ENCODE data around the gene PRDM15. TPM values are rescaled to one million over a fixed set of nuclear protein-coding genes. Genes with fewer than 3 reads are reported as not detected.

The PRDM15 gene
- polyA plus RNA-seq, 1 experiment, result 5.1 TPM

- Histone ChIP-seq H3K27me3 (ENCODE audit: control insufficient read depth, insufficient read depth, low read length) (peaks cover 71% of the 10 kb centered on the region), H3K4me3 (ENCODE audit: low read depth, low read length) (no peak overlapping the region), H3K9me3 (ENCODE audit: control insufficient read depth, insufficient read depth, low read length) (no peaks in the 10 kb centered on the region), H3K27ac (ENCODE audit: low read depth, low read length) (no peak overlapping the region)
- TF ChIP-seq CTCF (IDR thresholded peaks at IDR 0.05; ENCODE audit: low read depth, low read length), result no peak
- ChIA-PET POLR2A (no interaction called here), CTCF (interaction anchor here (0.5 to 2.0 kb wide), 3 partner anchors 8 to 160 kb away, joined by 3 to 8 read pairs (median 4); no protein-coding TSS in a partner anchor)
- no peak for DNase-seq (ENCODE audit: low read depth, low spot score)
Measured at GRCh38 chr21:41772351-41773080, 106.6 kb downstream of the PRDM15 start.

GRCh38 chr21:41771625-41771945, 107.6 kb downstream of the PRDM15 start:
- ChIA-PET CTCF (interaction anchor here (0.7 to 2.0 kb wide), 2 partner anchors 45 to 159 kb away, joined by 4 to 8 read pairs; no protein-coding TSS in a partner anchor), POLR2A (no interaction called here)
- Histone ChIP-seq H3K4me3 (ENCODE audit: low read depth, low read length) (no peak overlapping the region), H3K27me3 (ENCODE audit: control insufficient read depth, insufficient read depth, low read length) (peaks cover 80% of the 10 kb centered on the region), H3K27ac (ENCODE audit: low read depth, low read length) (no peak overlapping the region), H3K9me3 (ENCODE audit: control insufficient read depth, insufficient read depth, low read length) (no peaks in the 10 kb centered on the region; the same call in 1 of the 2 replicates)
- no peak for TF ChIP-seq CTCF (IDR thresholded peaks at IDR 0.05; ENCODE audit: low read depth, low read length)
- DNase-seq (ENCODE audit: low read depth, low spot score), result no peak

GRCh38 chr21:41770901-41771624, 108.1 kb downstream of the PRDM15 start:
- no peak for DNase-seq (ENCODE audit: low read depth, low spot score)
- ChIA-PET POLR2A (no interaction called here), CTCF (interaction anchor here (0.9 to 2.0 kb wide), 2 partner anchors 45 to 159 kb away, joined by 3 to 8 read pairs; no protein-coding TSS in a partner anchor)
- no peak overlapping the region for H3K4me3 ChIP-seq (ENCODE audit: low read depth, low read length)
- H3K27ac ChIP-seq (ENCODE audit: low read depth, low read length), result no peak overlapping the region
- H3K27me3 ChIP-seq (ENCODE audit: control insufficient read depth, insufficient read depth, low read length), result peaks cover 86% of the 10 kb centered on the region
- no peaks in the 10 kb centered on the region; the same call in 1 of the 2 replicates for H3K9me3 ChIP-seq (ENCODE audit: control insufficient read depth, insufficient read depth, low read length)
- TF ChIP-seq CTCF (IDR thresholded peaks at IDR 0.05; ENCODE audit: low read depth, low read length), result no peak

DNA sequence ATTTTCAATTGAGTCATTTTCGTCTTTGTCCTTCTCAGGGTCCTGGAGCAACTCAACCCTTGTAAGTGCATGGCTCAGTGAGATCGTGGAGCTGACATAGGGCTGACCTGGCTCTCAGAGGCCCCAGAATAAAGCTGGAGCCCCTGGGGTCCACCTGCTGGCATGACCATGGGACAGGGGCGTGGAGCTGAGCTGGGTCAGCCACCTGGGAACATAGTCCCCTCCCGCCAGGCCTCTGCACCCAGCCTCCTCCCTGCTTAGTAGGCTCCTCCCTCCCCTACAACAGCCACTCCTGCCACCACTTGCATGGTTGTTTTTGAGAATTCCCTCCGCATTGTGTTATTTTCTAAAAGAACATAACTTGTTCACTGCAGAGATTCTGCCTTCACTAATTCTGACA, 109.2 kb downstream of the PRDM15 start:
- Histone ChIP-seq H3K27me3 (ENCODE audit: control insufficient read depth, insufficient read depth, low read length) (peaks cover 88% of the 10 kb centered on the region), H3K4me3 (ENCODE audit: low read depth, low read length) (no peak overlapping the region), H3K9me3 (ENCODE audit: control insufficient read depth, insufficient read depth, low read length) (no peaks in the 10 kb centered on the region; the same call in 1 of the 2 replicates), H3K27ac (ENCODE audit: low read depth, low read length) (no peak overlapping the region)
- CTCF ChIA-PET, result interaction anchor here (1.7 kb wide), 1 partner anchor 487 kb away, joined by 4 read pairs; no protein-coding TSS in a partner anchor
- POLR2A ChIA-PET, result no interaction called here
- TF ChIP-seq CTCF (IDR thresholded peaks at IDR 0.05; ENCODE audit: low read depth, low read length), result no peak
- no peak for DNase-seq (ENCODE audit: low read depth, low spot score)

DNA sequence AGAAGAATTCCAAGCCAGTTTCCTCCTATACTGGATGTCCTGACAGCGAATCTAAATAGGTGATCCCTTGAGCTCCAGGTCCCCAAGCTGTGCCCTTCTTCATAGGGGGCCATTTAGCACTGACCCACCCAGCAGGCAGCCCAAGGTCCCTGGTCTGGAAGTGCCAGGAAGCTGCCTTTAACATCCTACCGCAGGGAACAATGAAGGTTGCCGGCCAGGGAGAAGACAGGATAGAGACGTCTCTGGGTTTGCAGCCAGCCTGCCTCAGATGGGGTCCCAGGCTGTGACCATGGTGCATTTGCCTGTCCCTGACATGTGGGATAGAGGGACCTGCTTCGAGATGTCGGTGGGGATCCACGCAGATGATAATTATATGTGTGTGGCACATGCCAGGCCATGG, 109.6 kb downstream of the PRDM15 start:
- TF ChIP-seq CTCF (IDR thresholded peaks at IDR 0.05; ENCODE audit: low read depth, low read length), result no peak
- peaks cover 88% of the 10 kb centered on the region for H3K27me3 ChIP-seq (ENCODE audit: control insufficient read depth, insufficient read depth, low read length)
- POLR2A ChIA-PET, result no interaction called here
- no peak overlapping the region for H3K27ac ChIP-seq (ENCODE audit: low read depth, low read length)
- CTCF ChIA-PET, result interaction anchor here (1.7 to 2.6 kb wide), 2 partner anchors 157 to 486 kb away, joined by 4 to 22 read pairs; no protein-coding TSS in a partner anchor
- no peak for DNase-seq (ENCODE audit: low read depth, low spot score)
- no peak overlapping the region for H3K4me3 ChIP-seq (ENCODE audit: low read depth, low read length)
- H3K9me3 ChIP-seq (ENCODE audit: control insufficient read depth, insufficient read depth, low read length), result no peaks in the 10 kb centered on the region; the same call in 1 of the 2 replicates
